ENCODE data around the gene PRXL2B.
"Not testable (repeated sequence)": the region's sequence is repeated elsewhere in the genome, so short reads cannot be mapped to it uniquely, and the experiment has no call there.

PRXL2B gene

GRCh38 chr1:2566101-2567045 is 20.2 kb upstream of the PRXL2B start:
- FAIRE-seq: no peak

- no peak for FAIRE-seq
Measured at GRCh38 chr1:2567083-2567679, 19.4 kb upstream of the PRXL2B start.

GRCh38 chr1:2568187-2568816 is 18.3 kb upstream of the PRXL2B start:
- FAIRE-seq: not testable (repeated sequence)

GRCh38 chr1:2569060-2569459 is 17.5 kb upstream of the PRXL2B start:
- FAIRE-seq: no peak

GRCh38 chr1:2569703-2570102 is 16.9 kb upstream of the PRXL2B start:
- FAIRE-seq: not testable (repeated sequence)

- no peak for FAIRE-seq
Measured at GRCh38 chr1:2570332-2570731, 16.2 kb upstream of the PRXL2B start.

GRCh38 chr1:2571348-2571747 is 15.2 kb upstream of the PRXL2B start:
- FAIRE-seq: no peak

GRCh38 chr1:2573250-2573920 is 13.2 kb upstream of the PRXL2B start:
- no peak for FAIRE-seq

- no peak for FAIRE-seq
Measured at GRCh38 chr1:2574350-2574749, 12.2 kb upstream of the PRXL2B start.

- no peak for FAIRE-seq
Measured at GRCh38 chr1:2575801-2576663, 10.5 kb upstream of the PRXL2B start.

- not testable (repeated sequence) for FAIRE-seq
Measured at GRCh38 chr1:2577565-2578075, 9.0 kb upstream of the PRXL2B start.

GRCh38 chr1:2578758-2579118 is 7.8 kb upstream of the PRXL2B start:
- FAIRE-seq: no peak

GRCh38 chr1:2580691-2581090 is 5.9 kb upstream of the PRXL2B start:
- no peak for FAIRE-seq

- FAIRE-seq: no peak
Measured at GRCh38 chr1:2582391-2582790, 4.2 kb upstream of the PRXL2B start.

- no peak for FAIRE-seq
Measured at GRCh38 chr1:2583331-2583791, 3.2 kb upstream of the PRXL2B start.

GRCh38 chr1:2583871-2584351 is 2.7 kb upstream of the PRXL2B start:
- FAIRE-seq: no peak

- no peak for FAIRE-seq
Measured at GRCh38 chr1:2584686-2585317, 1.8 kb upstream of the PRXL2B start.

GRCh38 chr1:2585318-2586092 is 1.1 kb upstream of the PRXL2B start:
- no peak for FAIRE-seq

GRCh38 chr1:2587071-2587859 is 688 bp downstream of the PRXL2B start:
- no peak for FAIRE-seq

Data from G401.6 (cell line).